HG02870 (cell line): Measurements from ENCODE around the gene TCF7L1.
"Not testable (repeated sequence)": the region's sequence is repeated elsewhere in the genome, so short reads cannot be mapped to it uniquely, and the experiment has no call there.

Source experiments
- ATAC-seq: cut with Tn5 transposase; IDR thresholded peaks from one replicate; pipeline ENCODE4 v1.9.1; 2021; ENCODE audit warnings: mild to moderate bottlenecking, moderate library complexity; ENCODE audit not compliant: unreplicated experiment

The TCF7L1 gene, protein sequence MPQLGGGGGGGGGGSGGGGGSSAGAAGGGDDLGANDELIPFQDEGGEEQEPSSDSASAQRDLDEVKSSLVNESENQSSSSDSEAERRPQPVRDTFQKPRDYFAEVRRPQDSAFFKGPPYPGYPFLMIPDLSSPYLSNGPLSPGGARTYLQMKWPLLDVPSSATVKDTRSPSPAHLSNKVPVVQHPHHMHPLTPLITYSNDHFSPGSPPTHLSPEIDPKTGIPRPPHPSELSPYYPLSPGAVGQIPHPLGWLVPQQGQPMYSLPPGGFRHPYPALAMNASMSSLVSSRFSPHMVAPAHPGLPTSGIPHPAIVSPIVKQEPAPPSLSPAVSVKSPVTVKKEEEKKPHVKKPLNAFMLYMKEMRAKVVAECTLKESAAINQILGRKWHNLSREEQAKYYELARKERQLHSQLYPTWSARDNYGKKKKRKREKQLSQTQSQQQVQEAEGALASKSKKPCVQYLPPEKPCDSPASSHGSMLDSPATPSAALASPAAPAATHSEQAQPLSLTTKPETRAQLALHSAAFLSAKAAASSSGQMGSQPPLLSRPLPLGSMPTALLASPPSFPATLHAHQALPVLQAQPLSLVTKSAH

DNA sequence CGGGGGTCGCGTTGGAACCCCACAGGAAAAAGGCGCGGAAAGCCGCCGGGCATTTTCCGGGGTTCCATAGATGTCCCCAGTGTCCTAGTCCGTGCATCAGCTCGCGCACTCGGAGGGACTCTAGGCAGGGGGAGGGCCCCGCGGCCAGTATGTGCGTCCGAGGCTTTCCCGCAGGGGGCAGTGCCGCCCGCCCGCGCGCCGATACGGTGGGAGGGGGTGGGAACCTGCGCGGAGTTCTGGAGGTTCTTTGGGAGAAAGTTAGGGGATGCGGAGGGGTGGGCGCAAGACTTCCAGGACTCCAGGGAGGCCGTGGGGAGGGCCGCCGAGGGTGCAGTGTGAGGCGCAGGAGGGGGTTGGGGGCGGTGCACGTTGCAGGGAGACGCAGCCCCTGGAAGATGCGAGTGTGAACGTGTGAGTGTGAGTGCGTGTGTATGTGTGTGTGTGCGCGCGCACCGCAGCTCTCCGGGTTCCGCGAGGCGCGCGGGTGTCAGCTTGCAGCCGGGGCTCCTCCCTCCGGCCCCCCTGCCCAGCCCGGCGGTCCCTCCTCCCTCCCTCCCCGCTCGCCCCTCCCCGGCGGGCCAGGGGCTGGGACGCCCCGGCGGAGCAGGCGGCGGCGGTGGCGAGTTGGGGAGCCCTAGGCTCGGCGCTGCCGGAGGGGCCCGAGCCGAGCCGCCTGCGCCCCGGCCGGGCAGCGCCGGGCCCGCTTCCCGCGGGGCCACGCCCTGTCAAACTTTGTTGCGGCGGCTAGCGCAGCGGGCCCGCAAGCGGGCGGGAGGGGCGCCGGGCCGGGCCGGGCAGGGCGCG, at the start of gene TCF7L1:
TCF7L1 (plus strand) TSS at position 559 of the 804 bp plus-strand sequence. CDS start 293 bp downstream, outside the sequence.
- no peak for ATAC-seq

DNA sequence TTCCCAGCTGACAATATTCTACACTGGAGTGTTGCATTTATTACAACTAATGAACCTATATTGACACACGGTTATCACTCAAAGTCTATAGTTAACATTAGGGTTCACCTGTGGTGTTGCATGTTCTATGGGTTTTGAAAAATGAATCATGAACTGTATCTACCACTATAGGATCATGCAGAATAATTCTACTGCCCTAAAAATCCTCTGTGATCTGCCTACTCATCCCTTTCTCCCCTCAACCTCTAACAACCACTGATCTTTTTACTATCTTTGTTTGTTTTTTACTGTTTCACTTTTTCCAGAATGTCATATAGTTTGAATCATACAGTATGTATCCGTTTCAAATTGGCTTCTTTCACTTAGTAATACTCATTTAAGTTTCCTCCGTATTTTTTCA, 47.6 kb upstream of the TCF7L1 start:
- no peak for ATAC-seq

DNA sequence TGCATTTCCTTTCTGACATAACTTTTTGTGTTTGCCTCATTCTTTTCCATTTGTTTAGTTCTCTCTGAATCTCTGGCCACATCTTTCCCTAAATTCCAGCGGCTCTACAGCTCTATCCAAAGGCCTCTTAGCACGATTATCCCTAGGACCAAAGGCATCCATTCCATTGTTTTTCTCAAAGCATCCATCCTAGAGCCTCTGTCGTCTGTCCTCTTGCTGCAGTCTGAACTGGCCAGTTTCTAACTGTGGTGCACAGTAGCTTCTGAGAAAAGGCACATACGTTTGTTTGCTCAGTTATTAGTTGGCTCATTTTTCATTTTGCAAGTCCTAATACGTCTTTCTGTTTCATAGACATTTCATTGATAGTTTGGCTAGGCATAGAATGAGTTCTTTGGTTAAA, 45.7 kb upstream of the TCF7L1 start:
- no peak for ATAC-seq

DNA sequence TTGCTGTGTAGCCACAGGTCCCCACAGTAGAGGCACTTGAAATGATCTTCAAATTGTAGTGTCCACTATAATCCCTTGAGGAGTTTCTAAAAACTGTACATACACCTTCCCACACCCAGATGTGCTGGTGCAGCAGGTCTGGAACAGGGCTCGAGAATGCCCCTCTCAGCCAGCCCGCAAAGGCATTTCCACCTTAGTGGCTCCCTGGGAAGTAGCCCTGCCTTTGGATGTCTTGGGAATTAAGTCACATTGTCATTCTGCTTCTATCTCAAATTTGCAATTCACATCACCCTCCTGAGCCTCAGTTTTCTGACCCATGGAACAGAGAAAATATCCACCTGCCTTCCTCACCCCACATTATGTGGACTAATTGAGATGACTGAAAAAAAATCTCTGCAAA, 44.3 kb upstream of the TCF7L1 start:
- ATAC-seq: no peak

DNA sequence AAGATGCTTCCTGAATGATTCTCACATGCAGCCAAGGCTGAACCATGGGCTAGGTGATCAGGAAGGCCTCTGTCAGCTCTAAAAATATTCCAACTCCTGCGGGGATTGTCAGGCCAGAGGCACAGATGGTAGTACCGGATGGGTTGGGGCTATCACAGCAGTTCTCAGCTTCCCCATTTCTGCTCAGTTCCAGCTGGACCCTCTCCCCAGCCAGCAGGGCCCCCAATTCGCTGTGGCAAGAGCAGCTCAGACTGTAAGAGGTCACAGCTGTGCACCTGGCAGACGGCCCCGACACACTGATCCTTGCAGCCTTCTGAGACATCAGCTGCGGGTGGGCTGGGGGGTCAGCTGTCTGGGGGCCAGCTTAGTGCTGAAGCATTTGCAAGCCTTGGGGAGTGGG, 43.6 kb upstream of the TCF7L1 start:
- ATAC-seq: no peak

DNA sequence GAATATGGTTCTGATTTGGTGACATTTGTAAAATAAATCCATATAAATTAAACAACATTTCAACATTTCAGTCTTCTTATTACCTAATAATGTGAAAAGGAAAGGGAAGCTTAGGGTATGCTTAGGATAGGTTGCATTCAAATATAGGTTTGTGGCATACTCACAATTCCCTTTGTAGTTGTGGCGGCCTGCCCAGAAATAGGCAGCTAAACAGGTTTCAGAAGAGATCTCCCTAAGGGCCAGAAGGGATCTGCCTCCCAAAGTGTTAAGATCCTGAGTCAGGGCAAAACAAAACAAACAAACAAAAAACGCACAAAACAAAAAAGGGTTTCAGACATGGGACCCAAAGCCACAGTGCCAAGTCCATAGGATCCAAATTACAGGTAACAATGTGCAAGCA, 41.4 kb upstream of the TCF7L1 start:
- no peak for ATAC-seq

DNA sequence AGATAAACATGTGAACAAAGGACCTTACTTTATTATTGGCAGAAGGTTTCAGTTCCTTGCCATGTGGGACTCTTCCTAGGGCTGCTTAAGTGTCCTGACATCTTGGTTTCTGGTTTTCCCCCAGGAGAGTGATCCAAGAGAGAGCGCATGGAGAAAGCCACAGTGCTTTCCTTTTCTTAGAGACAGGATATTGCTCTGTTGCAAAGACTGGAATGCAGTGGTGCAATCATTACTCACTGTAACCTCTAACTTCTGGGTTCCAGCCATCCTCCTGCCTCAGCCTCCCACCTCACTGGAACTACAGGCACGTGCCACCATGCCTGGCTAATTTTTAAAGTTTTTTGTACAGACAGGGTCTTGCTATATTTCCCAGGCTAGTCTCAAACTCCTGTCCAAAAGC, 38.1 kb upstream of the TCF7L1 start:
- no peak for ATAC-seq

DNA sequence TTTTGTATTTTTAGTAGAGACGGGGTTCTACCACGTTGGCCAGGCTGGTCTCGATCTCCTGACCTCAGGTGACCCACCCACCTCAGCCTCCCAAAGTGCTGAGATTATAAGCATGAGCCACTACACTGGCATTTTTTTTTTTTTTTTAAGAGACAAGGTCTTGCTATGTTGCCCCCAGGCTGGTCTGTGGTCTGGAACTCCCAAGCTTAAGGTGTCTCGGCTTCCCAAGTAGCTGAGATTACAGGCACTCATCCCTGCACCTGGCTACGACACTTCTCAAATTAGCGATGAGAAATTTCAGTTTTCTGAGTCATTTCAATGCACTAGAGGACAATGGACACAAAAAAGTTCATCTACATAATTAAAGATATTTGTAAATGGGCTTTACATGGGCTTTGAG, 36.6 kb upstream of the TCF7L1 start:
- ATAC-seq: no peak

DNA sequence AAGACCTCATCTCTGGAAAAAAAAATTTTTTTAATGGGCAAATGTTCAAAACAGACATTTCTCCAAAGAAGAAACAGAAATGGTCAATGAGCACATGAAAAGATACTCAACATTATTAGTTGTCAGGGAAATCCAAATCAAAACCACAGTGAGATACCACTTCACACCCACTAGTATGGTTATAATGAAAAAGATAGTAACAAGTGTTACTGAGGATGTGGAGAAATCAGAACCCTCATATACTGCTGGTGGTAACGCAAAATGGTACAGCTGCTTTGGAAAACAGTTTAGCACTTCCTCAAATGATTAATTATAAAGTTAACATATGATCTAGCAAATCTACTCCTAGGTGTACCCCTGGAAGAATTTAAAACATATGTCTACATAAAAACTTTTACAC, 29.0 kb upstream of the TCF7L1 start:
- ATAC-seq: no peak

DNA sequence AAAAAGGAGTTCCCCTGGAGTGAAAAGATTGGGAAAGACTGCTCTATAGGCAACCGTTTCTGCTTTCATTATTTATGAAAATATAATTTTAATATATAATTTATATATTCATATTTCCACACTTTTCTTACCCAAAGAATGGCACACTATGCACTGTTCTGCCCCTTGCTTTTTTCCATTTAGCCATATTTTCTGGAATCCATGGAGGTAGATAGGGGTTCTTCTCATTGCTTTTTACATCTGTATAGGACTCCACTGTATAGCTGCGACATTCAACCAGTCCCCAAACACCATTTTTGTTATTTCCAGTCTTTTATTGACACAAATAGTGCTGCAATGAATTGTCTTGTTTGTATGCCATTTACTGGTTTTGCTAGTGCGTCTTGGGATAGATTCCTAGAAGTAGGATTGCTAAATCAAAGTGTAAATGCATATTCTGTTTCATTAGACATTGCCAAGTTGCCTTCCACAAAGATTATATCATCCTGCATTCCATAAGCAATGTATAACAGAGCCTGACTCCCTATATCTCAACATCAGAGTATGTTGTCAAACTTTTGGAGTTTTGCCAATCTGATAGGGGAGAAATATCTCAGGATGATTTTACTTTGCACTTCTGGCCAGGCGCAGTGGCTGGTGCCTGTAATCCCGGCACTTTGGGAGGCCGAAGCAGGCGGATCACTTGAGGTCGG, 26.6 kb upstream of the TCF7L1 start:
- no peak for ATAC-seq

DNA sequence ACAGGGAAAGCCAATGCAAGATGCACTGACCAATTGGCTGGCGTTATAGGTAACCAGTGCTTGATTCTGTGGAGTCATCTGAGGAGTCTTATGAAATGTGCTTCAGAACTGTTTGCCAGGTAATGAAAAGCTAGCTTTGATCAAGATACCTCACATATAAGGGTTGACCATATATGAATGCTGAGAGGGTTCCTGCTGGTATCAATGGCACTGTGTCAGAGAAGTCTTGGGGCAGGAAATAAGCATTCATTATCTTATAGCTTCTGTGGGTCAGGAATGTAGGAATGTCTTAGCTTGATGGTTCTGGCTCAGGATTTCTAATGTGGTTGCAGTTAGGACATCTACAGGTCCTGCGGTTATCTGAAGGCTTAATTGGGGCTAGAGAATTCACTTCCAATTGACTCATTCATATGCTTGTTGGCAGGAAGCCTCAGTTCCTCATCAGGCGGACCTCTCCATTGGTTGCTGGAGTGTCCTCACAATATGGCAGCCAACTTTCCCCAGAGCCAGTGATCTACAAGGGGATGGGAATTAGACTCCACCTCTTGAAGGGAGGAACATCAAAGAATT, 22.1 kb upstream of the TCF7L1 start:
- no peak for ATAC-seq

DNA sequence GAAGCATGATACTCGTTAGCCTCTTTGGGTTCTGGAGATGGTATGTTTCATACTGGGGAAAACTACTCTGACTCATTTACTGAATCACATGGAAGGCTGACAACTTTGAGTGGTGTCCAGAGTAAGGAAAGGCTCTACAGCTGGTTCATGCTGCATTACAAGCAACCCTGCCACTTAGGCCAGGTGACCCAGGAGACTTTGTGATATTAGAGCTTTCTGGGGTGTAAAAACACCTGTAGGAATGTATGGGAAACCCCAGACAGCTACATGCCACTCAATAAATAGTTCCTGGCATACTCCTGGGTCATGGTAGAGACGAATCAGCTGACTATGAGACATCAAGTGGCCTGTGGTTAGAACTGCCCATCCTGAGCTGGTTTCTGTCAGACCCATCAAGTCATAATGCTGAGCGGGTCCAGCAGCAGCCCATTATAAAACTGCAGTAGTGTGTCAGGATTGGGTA, 21.3 kb upstream of the TCF7L1 start:
- ATAC-seq: no peak

DNA sequence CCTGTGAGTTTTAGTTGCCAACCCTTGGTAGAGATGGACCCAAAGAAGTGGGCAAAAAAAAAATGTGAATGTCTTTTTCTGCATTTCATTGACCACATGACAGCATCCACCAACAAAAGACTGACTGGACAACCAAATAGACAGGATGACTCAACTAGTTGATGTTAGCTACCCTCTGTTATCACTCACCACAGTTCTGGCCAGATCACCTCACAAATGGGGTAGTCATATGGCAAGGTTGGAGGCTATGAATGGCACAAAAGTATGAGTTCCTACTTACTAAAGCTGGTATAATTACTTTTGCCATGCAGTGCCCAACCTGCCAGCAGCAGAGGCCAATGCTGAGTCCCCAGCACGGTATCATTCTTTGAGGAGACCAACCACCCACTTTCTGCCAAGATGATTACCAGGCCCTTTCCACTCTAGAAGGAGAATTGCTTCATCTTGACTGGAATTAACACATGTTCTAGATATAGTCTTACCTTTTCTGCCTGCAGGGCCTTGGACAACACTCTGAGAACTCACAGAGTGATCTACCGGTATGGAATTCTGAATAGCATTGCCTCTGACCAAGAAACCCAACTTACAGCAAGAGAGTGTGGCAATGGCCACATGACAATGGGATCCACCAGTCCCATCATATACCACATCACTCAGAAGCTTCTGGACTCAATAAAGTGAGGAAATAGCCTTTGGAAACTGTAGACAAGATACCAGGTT, 20.1 kb upstream of the TCF7L1 start:
- ATAC-seq: no peak

DNA sequence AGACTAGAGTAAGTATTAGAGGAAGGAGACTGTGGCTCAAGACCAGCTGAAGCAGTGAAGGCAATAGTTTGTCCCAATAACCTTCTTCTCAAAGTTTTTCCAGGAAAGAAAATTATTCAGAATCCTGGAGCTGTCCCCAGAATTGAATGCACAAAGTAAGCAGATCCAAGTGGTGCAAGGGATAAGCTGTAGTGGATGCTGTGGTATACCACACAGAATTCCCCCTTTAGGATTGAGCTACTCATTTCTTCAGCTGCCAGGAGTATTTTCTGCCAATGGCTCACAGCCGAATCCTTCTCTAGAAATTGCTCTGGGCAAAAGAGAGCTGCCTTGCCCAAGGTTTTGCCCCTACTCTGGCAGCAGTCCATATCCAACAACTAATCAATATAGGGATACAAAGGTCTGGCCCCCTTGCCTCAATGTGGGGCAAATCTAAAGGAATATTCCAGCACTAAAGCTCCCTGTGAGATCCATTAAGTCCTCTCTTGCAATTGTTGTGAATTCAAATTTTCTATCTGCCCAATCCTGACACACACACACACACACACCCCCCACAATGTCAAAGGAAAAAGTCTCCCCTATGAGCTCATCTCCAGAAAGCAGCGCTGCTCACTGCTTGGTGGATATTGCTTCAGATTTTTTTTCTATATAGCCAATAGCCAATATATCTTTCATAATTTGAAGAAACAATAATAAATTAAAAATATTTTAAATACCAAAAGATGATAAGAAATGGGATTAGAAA, 18.4 kb upstream of the TCF7L1 start:
- ATAC-seq: no peak

DNA sequence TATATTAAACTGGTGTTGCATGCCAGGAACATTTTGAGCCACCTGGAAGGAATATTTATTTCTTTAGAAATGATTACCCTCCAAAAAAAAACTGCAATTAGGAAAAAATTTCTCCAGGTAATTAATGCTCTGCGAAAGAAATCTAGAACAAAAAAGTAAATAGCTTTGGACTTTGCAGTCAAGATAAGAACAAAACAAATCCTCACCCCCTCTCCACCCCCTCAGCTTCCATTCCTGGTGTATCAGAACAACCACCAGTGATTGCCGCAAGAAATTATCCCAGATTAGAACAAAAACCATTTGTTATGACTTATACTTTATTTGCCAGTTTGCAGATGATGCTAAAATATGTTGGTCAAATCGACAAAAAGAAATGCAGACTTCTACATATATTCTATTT, 17.0 kb upstream of the TCF7L1 start:
- ATAC-seq: no peak

DNA sequence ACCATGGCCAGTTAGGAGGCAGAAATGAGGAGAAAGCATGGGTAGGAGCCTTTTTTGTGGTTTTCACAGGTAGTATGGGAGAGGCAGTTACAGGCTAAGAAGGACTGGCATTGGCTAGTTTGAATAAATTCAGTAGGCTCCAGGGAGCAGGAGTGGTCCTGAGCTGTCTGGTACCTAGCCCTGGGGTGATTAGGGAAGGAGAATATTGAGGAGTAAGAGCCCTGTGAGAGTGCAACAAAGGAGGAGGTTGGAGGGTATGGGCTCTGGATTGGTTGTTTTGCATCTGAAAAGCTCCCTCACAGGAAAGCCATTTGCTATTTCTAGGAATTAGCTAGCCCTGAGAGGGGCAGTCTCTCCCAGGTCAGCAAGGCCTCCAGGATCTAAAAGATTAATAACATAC, 13.3 kb upstream of the TCF7L1 start:
- ATAC-seq: no peak

DNA sequence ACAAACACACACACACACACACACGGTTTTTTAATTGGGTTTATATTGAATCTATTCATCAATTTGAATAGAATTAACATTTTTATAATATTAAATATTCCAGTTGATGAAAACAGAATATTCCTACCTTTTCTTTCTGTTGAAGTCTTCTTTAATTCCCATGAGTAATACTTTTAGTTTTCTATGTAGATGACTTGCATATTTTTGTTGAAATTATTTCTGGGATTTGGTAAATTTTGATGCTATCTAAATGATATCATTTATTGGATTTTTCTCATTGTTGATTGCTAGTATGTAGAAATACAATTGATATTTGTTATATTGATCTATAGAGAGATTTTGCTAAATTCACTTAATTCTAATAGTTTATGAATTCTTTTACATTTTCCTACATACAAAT, 12.8 kb upstream of the TCF7L1 start:
- no peak for ATAC-seq

DNA sequence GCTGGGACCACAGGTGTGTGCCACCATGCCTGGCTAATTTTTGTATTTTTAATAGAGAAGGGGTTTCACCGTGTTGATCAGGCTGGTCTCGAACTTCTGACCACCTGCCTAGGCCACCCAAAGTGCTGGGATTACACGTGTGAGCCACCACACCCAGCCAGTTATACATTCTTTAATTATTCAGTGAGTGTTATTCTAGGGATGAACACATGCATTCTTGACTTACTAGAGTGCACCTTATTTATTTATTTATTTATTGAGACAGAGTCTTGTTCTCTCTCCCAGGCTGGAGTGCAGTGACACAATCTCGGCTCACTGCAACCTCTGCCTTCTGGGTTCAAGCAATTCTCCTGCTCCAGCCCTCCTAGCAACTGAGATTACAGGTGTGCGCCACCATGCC, 6.7 kb upstream of the TCF7L1 start:
- not testable (repeated sequence) for ATAC-seq

DNA sequence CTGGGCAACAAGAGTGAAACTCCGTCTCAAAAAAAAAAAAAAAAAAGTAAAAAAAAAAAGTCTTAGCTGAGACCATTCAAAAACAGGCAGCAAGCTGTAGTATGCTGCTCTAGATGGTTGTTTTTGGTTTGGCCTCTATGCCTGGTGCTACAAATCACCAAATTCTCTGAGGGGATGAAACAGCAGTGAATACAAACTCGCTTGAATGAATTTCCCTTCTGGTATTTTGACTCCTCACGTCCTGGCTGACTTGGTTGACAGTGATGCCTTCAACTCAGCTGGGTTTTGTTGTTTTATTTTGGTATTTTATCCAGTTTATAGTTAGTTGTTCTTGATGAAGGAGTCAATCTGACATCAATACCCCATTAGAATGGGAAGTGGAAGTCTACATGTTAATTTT, 3.3 kb upstream of the TCF7L1 start:
- ATAC-seq: no peak

DNA sequence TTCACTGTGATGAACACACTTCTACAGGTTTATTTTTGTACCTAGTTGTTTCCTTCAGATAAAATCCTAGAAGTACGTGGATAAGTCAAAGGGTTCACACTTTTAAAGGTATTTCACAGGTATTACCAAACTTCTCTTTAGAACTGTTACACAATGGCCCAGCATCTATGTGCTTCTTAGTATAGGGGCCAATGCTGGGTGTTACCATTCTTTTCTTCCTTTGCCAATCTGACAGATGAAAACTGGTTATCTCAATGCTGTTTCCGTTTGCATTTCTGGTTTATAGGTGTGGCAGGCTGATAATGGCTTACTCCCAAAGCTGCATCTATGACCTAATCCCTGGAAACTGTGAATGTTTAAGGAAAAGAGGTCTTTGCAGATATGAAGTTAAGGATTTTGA, 2.8 kb upstream of the TCF7L1 start:
- no peak for ATAC-seq
